ENCODE measurements around the gene FAT3.

Gene FAT3

GRCh38 chr11:92259861-92260260 is 35.2 kb downstream of the FAT3 start:
- no peak for DNase-seq (ENCODE audit: low read depth)
- no peak for TF ChIP-seq CTCF (IDR thresholded peaks at IDR 0.05; ENCODE audit: low read depth, low read length, missing control alignments)
- in situ Hi-C loops (cut with HindIII; ENCODE audit: low sequenced_read_pairs), result no loop called here
- no peak overlapping the region for H3K4me3 ChIP-seq (ENCODE audit: low read depth, low read length)

- no peak for TF ChIP-seq CTCF (IDR thresholded peaks at IDR 0.05; ENCODE audit: low read depth, low read length, missing control alignments)
- in situ Hi-C loops (cut with HindIII; ENCODE audit: low sequenced_read_pairs), result no loop called here
- no peak overlapping the region for H3K4me3 ChIP-seq (ENCODE audit: low read depth, low read length)
- no peak for DNase-seq (ENCODE audit: low read depth)
These were observed 39.7 kb downstream of the FAT3 start for GRCh38 chr11:92264350-92264749.

GRCh38 chr11:92266806-92267205 is 42.2 kb downstream of the FAT3 start:
- H3K4me3 ChIP-seq (ENCODE audit: low read depth, low read length), result no peak overlapping the region
- no peak for TF ChIP-seq CTCF (IDR thresholded peaks at IDR 0.05; ENCODE audit: low read depth, low read length, missing control alignments)
- DNase-seq (ENCODE audit: low read depth), result no peak
- in situ Hi-C loops (cut with HindIII; ENCODE audit: low sequenced_read_pairs), result no loop called here

- H3K4me3 ChIP-seq (ENCODE audit: low read depth, low read length), result no peak overlapping the region
- no peak for TF ChIP-seq CTCF (IDR thresholded peaks at IDR 0.05; ENCODE audit: low read depth, low read length, missing control alignments)
- DNase-seq (ENCODE audit: low read depth), result no peak
- in situ Hi-C loops (cut with HindIII; ENCODE audit: low sequenced_read_pairs), result no loop called here
These were observed 42.7 kb downstream of the FAT3 start for GRCh38 chr11:92267278-92267677.

GRCh38 chr11:92267968-92268367 is 43.4 kb downstream of the FAT3 start:
- TF ChIP-seq CTCF (IDR thresholded peaks at IDR 0.05; ENCODE audit: low read depth, low read length, missing control alignments), result no peak
- no peak overlapping the region for H3K4me3 ChIP-seq (ENCODE audit: low read depth, low read length)
- no peak for DNase-seq (ENCODE audit: low read depth)
- in situ Hi-C loops (cut with HindIII; ENCODE audit: low sequenced_read_pairs), result no loop called here

- DNase-seq (ENCODE audit: low read depth), result no peak
- no peak for TF ChIP-seq CTCF (IDR thresholded peaks at IDR 0.05; ENCODE audit: low read depth, low read length, missing control alignments)
- H3K4me3 ChIP-seq (ENCODE audit: low read depth, low read length), result no peak overlapping the region
- in situ Hi-C loops (cut with HindIII; ENCODE audit: low sequenced_read_pairs), result no loop called here
These were observed 43.9 kb downstream of the FAT3 start for GRCh38 chr11:92268546-92268945.

GRCh38 chr11:92269021-92269420 is 44.4 kb downstream of the FAT3 start:
- no peak for TF ChIP-seq CTCF (IDR thresholded peaks at IDR 0.05; ENCODE audit: low read depth, low read length, missing control alignments)

More at GRCh38 chr11:92269021-92269420, 44.4 kb downstream of the FAT3 start:
- no peak overlapping the region for H3K4me3 ChIP-seq (ENCODE audit: low read depth, low read length)
- in situ Hi-C loops (cut with HindIII; ENCODE audit: low sequenced_read_pairs), result no loop called here
- peak; percentile 36 for DNase-seq (ENCODE audit: low read depth)

Measured in astrocyte of the cerebellum (primary cell).